Measurements from ENCODE around the gene ANKRD17. TPM values are rescaled to one million over a fixed set of nuclear protein-coding genes. Genes with fewer than 3 reads are reported as not detected.

Gene ANKRD17
- total and polyA plus RNA-seq, 9 of the 15 experiments (the other 6 are each of a cell fraction or from before 2014, with no cell fraction given) = 25.5 to 86.9 (median 52.2) TPM

GRCh38 chr4:73281396-73281795 is 22.8 kb upstream of the ANKRD17 start:
- no peaks in the 10 kb centered on the region for H3K4me1 ChIP-seq (replicated peaks in 1 of 2; ENCODE audit: control insufficient read depth in 2 of 2, insufficient read depth in 2 of 2, low read length in 2 of 2)
- H3K4me3 ChIP-seq = no peak overlapping the region
- H3K4me2 ChIP-seq (ENCODE audit: insufficient read depth, low read length) = no peak overlapping the region
- H3K27me3 ChIP-seq (ENCODE audit: control insufficient read depth in 2 of 2, insufficient read depth in 2 of 2, low read length in 2 of 2) = peaks cover 0 to 11% of the 10 kb centered on the region in 2 experiments; a peak in 2 of 5 replicates
- intact Hi-C loops (cut with micrococcal nuclease) (no loop called here), in situ Hi-C loops (cut with MboI) (no loop called here)
- H3K27ac ChIP-seq (ENCODE audit: extremely low read depth, low read depth, low read length) = no peak overlapping the region
- ChIA-PET CTCF (ENCODE audit: low intra/inter-chr PET ratio) (no interaction called here), POLR2A (no interaction called here)
- no peaks in the 10 kb centered on the region for H3K79me2 ChIP-seq (ENCODE audit: control insufficient read depth, insufficient read depth, low read length)
- no peak overlapping the region for H3K9ac ChIP-seq (ENCODE audit: insufficient read depth in 1 of 2, low read depth in 2 of 2, low read length in 2 of 2)
- no peaks in the 10 kb centered on the region; the same call in 1 of the 2 replicates for H3K9me3 ChIP-seq (replicated peaks; ENCODE audit: control insufficient read depth, insufficient read depth, low read depth, low read length)
- no peaks in the 10 kb centered on the region for H3K9me1 ChIP-seq (ENCODE audit: control insufficient read depth, insufficient read depth, low read length)
- DNase-seq (ENCODE audit: extremely low read depth in 1 of 4, low spot score in 3 of 4) (no peak), ATAC-seq (no peak), FAIRE-seq (no peak)
- no peak overlapping the region for H2AFZ ChIP-seq (ENCODE audit: low read depth, low read length)
- BruUV-seq (replicated peaks) = no TSS peak
- no peaks in the 10 kb centered on the region for H3K36me3 ChIP-seq (ENCODE audit: control insufficient read depth, insufficient read depth, low read length)
- H4K20me1 ChIP-seq (replicated peaks; ENCODE audit: control insufficient read depth, insufficient read depth, low read length) = no peaks in the 10 kb centered on the region
- WGBS (ENCODE audit: insufficient coverage, low coverage, missing lambda C conversion rate) = 8% methylated on average over 2 of the region's 2 CpGs
- TF ChIP-seq STAG1 (CRISPR knock-in tag; IDR thresholded peaks at IDR 0.05; ENCODE audit: borderline replicate concordance) = no peak
- no peak for TF ChIP-seq NR1H2 (CRISPR knock-in tag; IDR thresholded peaks at IDR 0.05)
- TF ChIP-seq TEAD1 (CRISPR knock-in tag; IDR thresholded peaks at IDR 0.05) = no peak
- TF ChIP-seq LEF1 (IDR thresholded peaks at IDR 0.05) = no peak
- no peak for TF ChIP-seq KLF6 (CRISPR knock-in tag; IDR thresholded peaks at IDR 0.05; ENCODE audit: borderline replicate concordance)
- no peak for TF ChIP-seq MAX (CRISPR knock-in tag; IDR thresholded peaks at IDR 0.05)
- TF ChIP-seq HNRNPL (IDR thresholded peaks at IDR 0.05; ENCODE audit: low read depth, low read length) = no peak
- TF ChIP-seq BRF2 (IDR thresholded peaks at IDR 0.05; ENCODE audit: borderline replicate concordance, insufficient read depth, insufficient read length) = no peak
- no peak for TF ChIP-seq PHF8 (IDR thresholded peaks at IDR 0.05; ENCODE audit: borderline replicate concordance, low read length)
- TF ChIP-seq CREM (IDR thresholded peaks at IDR 0.05; ENCODE audit: low read depth) = no peak
- TF ChIP-seq ZZZ3 (IDR thresholded peaks at IDR 0.05) = no peak
- TF ChIP-seq SP1 (CRISPR knock-in tag; IDR thresholded peaks at IDR 0.05) = no peak
- TF ChIP-seq ZBTB9 (CRISPR knock-in tag; IDR thresholded peaks at IDR 0.05) = no peak
- no peak for TF ChIP-seq ARID3A (IDR thresholded peaks at IDR 0.05; ENCODE audit: borderline replicate concordance, low read depth, low read length)
- TF ChIP-seq ZNF717 (CRISPR knock-in tag; IDR thresholded peaks at IDR 0.05) = no peak
- TF ChIP-seq SMAD1 (IDR thresholded peaks at IDR 0.05; ENCODE audit: low read depth, low read length, partially characterized antibody) = no peak
- TF ChIP-seq RBM39 (optimal IDR thresholded peaks at IDR 0.05; ENCODE audit: low read depth, low read length) = no peak
- no peak for TF ChIP-seq SPI1 (IDR thresholded peaks at IDR 0.05; ENCODE audit: borderline replicate concordance, low read depth, low read length)
- no peak for TF ChIP-seq SP2 (IDR thresholded peaks at IDR 0.05; ENCODE audit: extremely low read depth, low read depth, low read length, poor library complexity, severe bottlenecking)
